Stimulated activated naive CD8-positive, alpha-beta T cell treated with anti-CD3 and anti-CD28 coated beads, Interleukin-15, Interleukin-2, amounts not matched to agents 100 ng/mL and 50 ng/mL, for 24 hours (primary cell): Measurements from ENCODE around the gene GJA9.

ENCODE experiments used
- H3K27ac Mint-ChIP-seq: one replicate; pipeline ENCODE4 v1.8.0; 2021; ENCODE audit warnings: mild to moderate bottlenecking, mixed read lengths
- H3K27me3 Mint-ChIP-seq: one replicate; pipeline ENCODE4 v1.8.0; 2021; ENCODE audit warnings: mixed read lengths
- H3K36me3 Mint-ChIP-seq: one replicate; pipeline ENCODE4 v1.8.0; 2021; ENCODE audit warnings: low read depth, mixed read lengths
- H3K4me1 Mint-ChIP-seq: one replicate; pipeline ENCODE4 v1.8.0; 2021; ENCODE audit warnings: low read depth, mixed read lengths
- H3K4me3 Mint-ChIP-seq: one replicate; pipeline ENCODE4 v1.8.0; 2021; ENCODE audit warnings: mild to moderate bottlenecking, mixed read lengths
- H3K9me3 Mint-ChIP-seq: one replicate; pipeline ENCODE4 v1.8.0; 2021; ENCODE audit warnings: mixed read lengths

GJA9 gene

DNA sequence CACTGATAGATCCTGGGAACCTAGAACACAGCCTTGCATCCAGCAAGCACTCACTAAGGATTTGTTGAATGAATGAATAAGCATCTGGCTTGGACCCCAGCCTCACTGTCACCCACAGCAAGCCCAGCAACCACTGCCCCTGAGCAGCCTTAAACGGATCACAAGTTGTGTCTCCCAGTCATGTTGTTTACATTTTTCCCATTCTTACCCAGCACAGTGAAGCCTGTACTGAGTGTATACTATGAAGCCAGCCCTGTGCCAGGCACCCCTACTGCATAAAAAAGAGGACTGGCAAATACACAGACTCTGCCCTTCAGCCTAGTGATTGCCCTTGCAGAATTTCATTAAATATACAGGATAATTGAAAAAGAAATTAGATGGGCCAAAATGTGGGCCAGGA, 52.0 kb downstream of the GJA9 start:
- Mint-ChIP-seq H3K27ac (no peak overlapping the region), H3K27me3 (peaks cover 30% of the 10 kb centered on the region), H3K4me3 (no peak overlapping the region), H3K4me1 (no peaks in the 10 kb centered on the region), H3K36me3 (no peaks in the 10 kb centered on the region), H3K9me3 (no peaks in the 10 kb centered on the region)

DNA sequence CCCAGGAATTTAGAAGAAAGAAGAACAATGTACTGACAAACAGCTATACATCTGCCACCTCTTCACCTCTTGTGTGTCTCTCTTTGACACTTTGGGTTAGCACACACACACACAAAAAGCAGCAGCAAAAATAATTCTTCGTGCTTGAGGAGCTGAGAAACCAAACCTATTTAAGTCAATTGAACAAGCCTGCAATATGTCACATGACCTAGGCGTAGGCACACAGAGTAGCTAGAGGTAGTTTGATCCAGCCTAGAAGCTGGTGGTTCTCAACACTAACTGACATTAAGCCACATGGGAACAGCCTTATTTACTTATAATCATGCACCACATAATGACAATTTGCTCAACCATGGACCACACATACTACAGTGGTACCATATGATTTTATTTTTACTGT, 54.1 kb downstream of the GJA9 start:
- H3K9me3 Mint-ChIP-seq: no peaks in the 10 kb centered on the region
- no peaks in the 10 kb centered on the region for H3K4me1 Mint-ChIP-seq
- no peak overlapping the region for H3K27ac Mint-ChIP-seq
- no peaks in the 10 kb centered on the region for H3K36me3 Mint-ChIP-seq
- no peak overlapping the region for H3K4me3 Mint-ChIP-seq
- H3K27me3 Mint-ChIP-seq: peaks cover 34% of the 10 kb centered on the region

DNA sequence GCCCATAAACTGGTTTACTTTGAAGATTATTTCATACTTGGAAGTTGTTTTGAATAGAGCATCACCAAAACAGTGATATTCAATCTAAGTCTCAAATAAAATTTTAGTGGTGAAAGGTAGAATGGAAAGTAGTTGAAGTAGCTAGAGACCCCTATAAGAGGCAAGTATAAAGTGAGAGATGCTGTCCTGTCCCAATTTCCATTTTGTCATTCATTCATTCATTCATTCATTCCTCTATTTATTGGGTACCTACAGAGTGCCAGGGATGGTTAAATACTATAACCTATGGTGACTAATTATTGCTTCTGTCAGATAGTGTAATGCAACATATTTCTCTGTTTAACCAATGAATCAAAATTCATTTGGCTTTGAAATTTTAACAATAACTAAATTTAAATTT, 54.5 kb downstream of the GJA9 start:
- peaks cover 34% of the 10 kb centered on the region for H3K27me3 Mint-ChIP-seq
- no peaks in the 10 kb centered on the region for H3K36me3 Mint-ChIP-seq
- H3K4me3 Mint-ChIP-seq: no peak overlapping the region
- no peak overlapping the region for H3K27ac Mint-ChIP-seq
- H3K9me3 Mint-ChIP-seq: no peaks in the 10 kb centered on the region
- no peaks in the 10 kb centered on the region for H3K4me1 Mint-ChIP-seq

DNA sequence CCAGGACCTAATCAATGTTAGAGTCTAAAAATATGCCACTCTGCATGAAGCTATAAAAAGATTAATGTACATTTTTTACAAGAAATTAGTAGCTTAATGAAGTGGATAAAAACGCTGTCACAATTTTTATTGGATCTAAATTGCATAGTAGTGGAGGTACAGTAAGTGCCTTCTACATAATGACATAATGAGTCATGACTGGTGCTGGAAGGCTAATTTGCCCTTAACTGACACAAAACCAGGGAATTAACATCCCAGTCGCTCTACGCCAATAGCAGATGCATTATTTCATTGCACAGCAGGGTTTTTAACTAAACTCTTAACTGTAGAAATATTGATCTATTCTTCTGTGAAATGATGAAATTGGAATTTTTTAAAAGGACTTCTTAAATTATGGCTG, 55.1 kb downstream of the GJA9 start:
- Mint-ChIP-seq H3K27ac (no peak overlapping the region), H3K36me3 (no peaks in the 10 kb centered on the region), H3K27me3 (peaks cover 36% of the 10 kb centered on the region), H3K9me3 (no peaks in the 10 kb centered on the region), H3K4me3 (no peak overlapping the region), H3K4me1 (no peaks in the 10 kb centered on the region)
